ENCODE measurements around the gene KCNK13.
"Not testable (repeated sequence)": the region's sequence is repeated elsewhere in the genome, so short reads cannot be mapped to it uniquely, and the experiment has no call there.

KCNK13 gene

GRCh38 chr14:90062127-90062794, 467 bp downstream of the KCNK13 start:
- peak; percentile 52 for DNase-seq

GRCh38 chr14:90062822-90063539, 1.2 kb downstream of the KCNK13 start:
- DNase-seq, result no peak

- DNase-seq, result no peak
Observed at GRCh38 chr14:90072350-90072749, 10.6 kb downstream of the KCNK13 start.

GRCh38 chr14:90079576-90079975, 17.8 kb downstream of the KCNK13 start:
- DNase-seq, result no peak

- no peak for DNase-seq
Observed at GRCh38 chr14:90087433-90087832, 25.6 kb downstream of the KCNK13 start.

DNA sequence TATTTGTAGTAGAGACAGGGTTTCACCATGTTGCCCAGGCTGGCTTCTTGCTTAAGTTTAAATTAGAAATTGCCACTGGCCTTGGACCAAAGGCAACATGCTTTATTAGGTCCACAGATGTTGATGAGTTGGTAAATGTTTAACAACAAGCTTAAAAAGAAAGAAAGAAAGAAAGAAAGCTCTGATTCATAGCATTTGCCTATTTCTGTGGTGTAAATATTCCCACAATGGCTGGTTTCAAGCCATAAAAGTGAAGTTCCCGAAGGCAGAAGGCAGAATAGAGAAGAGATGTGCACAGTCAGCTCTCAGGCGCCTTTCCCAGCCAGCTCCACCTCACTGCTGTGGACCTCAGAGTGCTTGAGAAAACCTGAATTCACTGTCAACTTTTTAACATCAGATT, 26.4 kb downstream of the KCNK13 start:
- DNase-seq, result no peak

DNA sequence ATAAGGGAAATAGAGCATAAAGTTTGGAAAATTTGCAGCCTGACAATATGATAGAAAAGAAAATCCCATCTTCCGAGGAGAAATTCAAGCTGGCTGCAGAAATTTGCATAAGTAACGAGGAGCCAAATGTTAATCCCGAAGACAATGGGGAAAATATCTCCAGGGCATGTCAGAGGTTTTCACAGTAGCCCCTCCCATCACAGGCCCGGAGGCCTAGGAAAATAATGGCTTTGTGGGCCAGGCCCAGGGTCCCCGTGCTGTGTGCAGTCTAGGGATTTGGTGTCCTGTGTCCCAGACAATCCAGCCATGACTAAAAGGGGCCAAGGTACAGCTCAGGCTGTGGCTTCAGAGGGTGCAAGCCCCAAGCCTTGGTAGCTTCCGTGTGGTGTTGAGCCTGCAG, 27.7 kb downstream of the KCNK13 start:
- DNase-seq, result not testable (repeated sequence)

GRCh38 chr14:90091393-90091792, 29.6 kb downstream of the KCNK13 start:
- DNase-seq, result peak; percentile 69

GRCh38 chr14:90093942-90094595, 32.3 kb downstream of the KCNK13 start:
- no peak for DNase-seq

DNA sequence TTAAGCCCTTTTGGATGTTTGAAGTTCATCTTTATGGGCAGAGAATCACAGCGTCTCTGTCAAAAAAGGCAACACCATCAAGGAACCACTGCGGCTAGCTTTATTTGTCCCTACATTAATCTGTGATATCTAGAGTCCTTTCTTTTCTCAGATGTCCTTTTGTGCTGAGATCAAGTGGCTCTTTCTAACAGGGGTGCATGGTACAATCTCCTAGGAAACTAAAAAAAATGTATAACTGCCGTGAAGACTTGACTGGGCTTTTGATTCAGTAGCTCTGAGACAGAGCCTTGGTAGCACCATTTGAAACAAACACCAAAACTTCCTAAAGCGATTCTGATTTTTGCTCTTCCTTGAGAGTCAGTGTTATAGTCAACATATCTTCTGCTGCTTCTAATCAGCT, 33.3 kb downstream of the KCNK13 start:
- no peak for DNase-seq

- DNase-seq, result no peak
Observed at GRCh38 chr14:90096566-90096965, 34.8 kb downstream of the KCNK13 start.

DNA sequence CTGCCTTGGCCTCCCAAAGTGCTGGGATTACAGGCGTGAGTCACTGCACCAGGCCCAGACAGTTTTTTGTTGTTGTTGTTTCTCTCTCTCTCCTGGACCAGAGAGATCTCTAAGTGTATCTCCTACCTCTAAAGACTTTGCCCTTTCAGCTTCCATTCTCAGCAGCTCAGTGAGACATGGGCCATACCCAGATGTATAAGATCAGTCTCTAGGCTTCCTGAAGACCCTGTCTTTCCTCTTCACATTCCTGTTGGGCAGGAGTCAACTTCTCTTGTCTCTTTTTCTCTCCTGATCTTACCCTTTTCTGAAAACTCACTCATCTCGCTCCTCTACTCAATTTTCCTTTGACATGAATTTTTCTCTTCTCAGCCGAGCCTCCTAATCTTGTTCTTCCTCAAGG, 42.0 kb downstream of the KCNK13 start:
- DNase-seq, result no peak

- no peak for DNase-seq
Observed at GRCh38 chr14:90105756-90106155, 44.0 kb downstream of the KCNK13 start.

DNA sequence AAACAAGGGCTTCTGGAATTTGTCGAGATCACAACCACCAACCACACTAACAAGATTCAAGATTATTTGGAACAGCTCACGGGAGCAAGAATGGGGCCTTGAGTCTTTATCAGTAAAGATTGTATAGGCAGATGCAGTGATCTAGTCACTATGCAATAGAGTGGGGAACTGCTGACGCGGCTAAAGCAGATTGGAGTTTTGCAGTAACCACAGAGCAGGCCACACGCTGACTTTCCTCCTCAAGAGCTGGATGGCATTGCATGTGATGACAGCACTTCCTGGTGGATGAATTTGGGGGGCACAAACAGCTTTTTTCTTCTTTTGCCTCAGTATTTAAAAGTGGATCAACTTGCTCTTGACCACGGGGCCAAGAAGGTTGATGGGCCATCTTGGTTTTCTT, 46.0 kb downstream of the KCNK13 start:
- DNase-seq, result no peak

GRCh38 chr14:90109858-90110257, 48.1 kb downstream of the KCNK13 start:
- no peak for DNase-seq

- DNase-seq, result no peak
Observed at GRCh38 chr14:90111895-90112534, 50.2 kb downstream of the KCNK13 start.

- DNase-seq, result no peak
Observed at GRCh38 chr14:90114554-90114953, 52.8 kb downstream of the KCNK13 start.

- DNase-seq, result no peak
Observed at GRCh38 chr14:90115780-90116179, 54.0 kb downstream of the KCNK13 start.

GRCh38 chr14:90116444-90116843, 54.6 kb downstream of the KCNK13 start:
- no peak for DNase-seq

- DNase-seq, result no peak
Observed at GRCh38 chr14:90118027-90118426, 56.2 kb downstream of the KCNK13 start.

DNA sequence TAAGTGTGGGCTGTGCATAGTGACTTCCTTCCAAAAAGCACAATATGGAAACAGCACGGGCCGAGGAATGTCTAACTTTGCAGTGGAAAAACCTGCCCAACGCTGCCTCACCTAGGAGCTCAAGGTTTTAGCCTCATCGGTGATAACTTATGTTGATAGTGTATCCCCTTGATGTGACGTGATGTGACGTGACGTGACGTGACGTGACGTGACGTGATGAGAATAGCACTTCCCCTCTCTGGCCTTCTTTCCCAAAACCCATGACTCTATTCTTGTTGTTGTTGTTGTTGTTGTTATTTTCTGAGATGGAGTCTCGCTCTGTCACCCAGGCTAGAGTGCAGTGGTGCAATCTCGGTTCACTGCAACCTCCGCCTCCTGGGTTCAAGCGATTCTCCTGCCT, 64.5 kb downstream of the KCNK13 start:
- no peak for DNase-seq

GRCh38 chr14:90132821-90133570, 71.2 kb downstream of the KCNK13 start:
- DNase-seq, result no peak

GRCh38 chr14:90136904-90137303, 75.1 kb downstream of the KCNK13 start:
- DNase-seq, result no peak

Data from eye (tissue), 1 donor.